Stomach (tissue), 9 donors: ENCODE data around the gene MAP9. TPM values are rescaled to one million over a fixed set of nuclear protein-coding genes. Genes with fewer than 3 reads are reported as not detected.

Experiments
- DNase-seq, 2 donors: peaks; one replicate each; pipeline versions ENCODE4 v3.0.0 to v3.0.0-alpha.2; 2013 to 2019
- H3K27ac ChIP-seq, 5 donors: fragments of 200-600 bp in 4 of 5; sonication (generic) in 4 of 5; one replicate each; pipeline ENCODE4 v1.5.1; 2013 to 2019; ENCODE audit warnings: mild to moderate bottlenecking in 1 of 5, moderate library complexity in 1 of 5
- H3K27me3 ChIP-seq, 3 donors: fragments of 200-600 bp; sonication (generic); one replicate each; pipeline ENCODE4 v1.5.1; 2017 to 2019; ENCODE audit warnings: mixed run types in 1 of 3
- H3K36me3 ChIP-seq, 4 donors: fragments of 200-600 bp; sonication (generic); 1 replicate in 3 of 4; 2 replicates in 1 of 4; pipeline ENCODE4 v1.5.1; 2016 to 2019
- H3K4me1 ChIP-seq, 4 donors: fragments of 200-600 bp; sonication (generic); one replicate each; pipeline ENCODE4 v1.5.1; 2016 to 2019
- H3K4me3 ChIP-seq, 4 donors: fragments of 200-600 bp; sonication (generic) in 3 of 4; one replicate each; pipeline ENCODE4 v1.5.1; 2016 to 2019; ENCODE audit warnings: mild to moderate bottlenecking in 1 of 4
- H3K9me3 ChIP-seq, 4 donors: fragments of 200-600 bp; sonication (generic); one replicate each; pipeline ENCODE4 v1.5.1; 2016 to 2019
- CTCF ChIP-seq, 7 experiments: fragments of 450-650 bp in 4 of 7; fragments of 200-600 bp in 3 of 7; sonication (generic) in 3 of 7; IDR thresholded peaks; one replicate each; pipeline ENCODE4 v1.5.1; 2016 to 2019; ENCODE audit warnings: antibody characterized with exemption in 7 of 7, control low read depth in 2 of 7, mild to moderate bottlenecking in 1 of 7
- EP300 ChIP-seq: sonication (generic); formaldehyde crosslinking; IDR thresholded peaks from one replicate; pipeline ENCODE4 v1.6.1; 2017; ENCODE audit warnings: antibody characterized with exemption
- POLR2A ChIP-seq, 4 donors: fragments of 450-650 bp; IDR thresholded peaks; one replicate each; pipeline ENCODE4 v1.6.1; 2016; ENCODE audit warnings: antibody characterized with exemption in 4 of 4, control low read depth in 2 of 4, mild to moderate bottlenecking in 1 of 4, moderate library complexity in 1 of 4
- POLR2AphosphoS5 ChIP-seq, 3 donors: sonication (generic); formaldehyde crosslinking; IDR thresholded peaks; one replicate each; pipeline ENCODE4 v1.6.1; 2016; ENCODE audit warnings: antibody characterized with exemption in 3 of 3
- WGBS, 5 donors: extraction: QIAGEN DNeasy Blood & Tissue Kit in 3 of 5; methylation state at CpG; one replicate each; pipeline versions ENCODE4 v1.1.5 to v1.1.7; 2013 to 2018; 5-methylcytosine and 5-hydroxymethylcytosine counted together
- intact Hi-C: fragments of 100-400 bp; cut with DNase I; formaldehyde crosslinking; loops from one replicate; pipeline ENCODE4 v1.15.1; 2023; ENCODE audit warnings: low total_unique reads
- polyA plus RNA-seq, 3 donors: library from polyadenylated mRNA; stranded (reverse); fragments of 200-250 nt; gene quantifications; one replicate each; pipeline ENCODE4 v1.2.3, GENCODE V29; 2013
- total RNA-seq, 5 donors: library from RNA; depleted of rRNA; stranded (reverse); fragments of >200 nt; gene quantifications; one replicate each; pipeline versions ENCODE4 v1.1.0 to v1.2.3, GENCODE V29; 2014 to 2016
- donor health status: healthy with polysubstance abuse.
- donor health status: Bipolar disorder and iron deficiency.
- donor health status: healthy.

MAP9 gene
- total and polyA plus RNA-seq, 8 donors: 1.2 to 21.5 (median 7.2) TPM

GRCh38 chr4:155400893-155401292, 24.1 kb upstream of the MAP9 start:
- H3K9me3 ChIP-seq: no peaks in the 10 kb centered on the region
- no peak overlapping the region for H3K27ac ChIP-seq
- H3K36me3 ChIP-seq: no peaks in the 10 kb centered on the region
- TF ChIP-seq POLR2A (IDR thresholded peaks at IDR 0.05) (no peak), CTCF (IDR thresholded peaks at IDR 0.05) (no peak), POLR2AphosphoS5 (IDR thresholded peaks at IDR 0.05) (no peak), EP300 (no peak)
- WGBS, 5 donors: 45 to 70% (median 62%) methylated on average over 2 of the region's 2 CpGs
- peaks cover 8 to 29% (median 16%) of the 10 kb centered on the region in 4 donors for H3K4me1 ChIP-seq
- no peak for DNase-seq
- intact Hi-C loops: no loop called here
- H3K27me3 ChIP-seq: no peaks in the 10 kb centered on the region
- H3K4me3 ChIP-seq: no peak overlapping the region

- Histone ChIP-seq H3K27me3 (no peaks in the 10 kb centered on the region), H3K27ac (no peak overlapping the region)
Observed at GRCh38 chr4:155399974-155400697, 23.4 kb upstream of the MAP9 start.

GRCh38 chr4:155392481-155393184, 15.9 kb upstream of the MAP9 start:
- intact Hi-C loops: no loop called here
- Histone ChIP-seq H3K27ac (peak overlapping the region in 1 of 5 donors; percentile 57), H3K4me3 (no peak overlapping the region), H3K9me3 (no peaks in the 10 kb centered on the region), H3K36me3 (no peaks in the 10 kb centered on the region), H3K27me3 (no peaks in the 10 kb centered on the region), H3K4me1 (peaks cover 0 to 8% (median 3%) of the 10 kb centered on the region in 4 donors)
- DNase-seq: peak in 1 of 2 donors; percentile 34
- TF ChIP-seq POLR2A (IDR thresholded peaks at IDR 0.05) (no peak), POLR2AphosphoS5 (IDR thresholded peaks at IDR 0.05) (no peak), CTCF (IDR thresholded peaks at IDR 0.05) (no peak), EP300 (no peak)
- WGBS, 5 donors: 16 to 41% (median 35%) methylated on average over 8 of the region's 8 CpGs

More at GRCh38 chr4:155399974-155400697, 23.4 kb upstream of the MAP9 start:
- H3K4me3 ChIP-seq: no peak overlapping the region
- H3K9me3 ChIP-seq: no peaks in the 10 kb centered on the region
- no peak for DNase-seq
- peaks cover 8 to 21% (median 14%) of the 10 kb centered on the region in 4 donors for H3K4me1 ChIP-seq
- TF ChIP-seq EP300: no peak
- TF ChIP-seq CTCF (IDR thresholded peaks at IDR 0.05): no peak
- TF ChIP-seq POLR2A (IDR thresholded peaks at IDR 0.05): no peak
- no peak for TF ChIP-seq POLR2AphosphoS5 (IDR thresholded peaks at IDR 0.05)
- no peaks in the 10 kb centered on the region for H3K36me3 ChIP-seq
- WGBS, 5 donors: 60 to 80% (median 72%) methylated on average over 7 of the region's 7 CpGs
- intact Hi-C loops: no loop called here

GRCh38 chr4:155391932-155392331, 15.2 kb upstream of the MAP9 start:
- no peaks in the 10 kb centered on the region for H3K9me3 ChIP-seq
- H3K27me3 ChIP-seq: no peaks in the 10 kb centered on the region
- TF ChIP-seq POLR2AphosphoS5 (IDR thresholded peaks at IDR 0.05) (no peak), CTCF (IDR thresholded peaks at IDR 0.05) (no peak), EP300 (no peak), POLR2A (IDR thresholded peaks at IDR 0.05) (no peak)
- no peak for DNase-seq
- H3K36me3 ChIP-seq: no peaks in the 10 kb centered on the region
- no peak overlapping the region for H3K27ac ChIP-seq
- intact Hi-C loops: no loop called here
- no peak overlapping the region for H3K4me3 ChIP-seq
- peaks cover 0 to 8% (median 3%) of the 10 kb centered on the region in 4 donors for H3K4me1 ChIP-seq
